HG02840 (cell line): ENCODE measurements around the gene SENP8.
A peak's percentile ranks its signal among the peaks of the same experiment; 100 is the strongest.
"Not testable (repeated sequence)": the region's sequence is repeated elsewhere in the genome, so short reads cannot be mapped to it uniquely, and the experiment has no call there.

Source experiments
- ATAC-seq: cut with Tn5 transposase; IDR thresholded peaks from one replicate; pipeline ENCODE4 v1.9.1; 2021; ENCODE audit warnings: mild to moderate bottlenecking, moderate library complexity, moderate number of reproducible peaks; ENCODE audit not compliant: unreplicated experiment, low FRiP score

Gene SENP8

GRCh38 chr15:72118017-72118978 lies at the start of gene SENP8, which contains the start of gene MYO9A:
Gene SENP8, plus strand, starts transcription at chr15:72118403. Its CDS starts 21,221 bp downstream, at chr15:72139624.
Gene MYO9A, minus strand, starts transcription at chr15:72118150. Its CDS starts 71,587 bp downstream, at chr15:72046563.
- peak; percentile 73 for ATAC-seq

GRCh38 chr15:72068856-72069255 lies 49.3 kb upstream of the SENP8 start:
- ATAC-seq, result no peak

GRCh38 chr15:72070817-72071447 lies 47.3 kb upstream of the SENP8 start:
- no peak for ATAC-seq

GRCh38 chr15:72071448-72071825 lies 46.8 kb upstream of the SENP8 start:
- ATAC-seq, result not testable (repeated sequence)

GRCh38 chr15:72074335-72075060 lies 43.7 kb upstream of the SENP8 start:
- ATAC-seq, result no peak

GRCh38 chr15:72077950-72078349 lies 40.3 kb upstream of the SENP8 start:
- ATAC-seq, result no peak

GRCh38 chr15:72078887-72079286 lies 39.3 kb upstream of the SENP8 start:
- ATAC-seq, result peak; percentile 64

- no peak for ATAC-seq
These were observed 36.0 kb upstream of the SENP8 start for GRCh38 chr15:72082176-72082575.

GRCh38 chr15:72086010-72086697 lies 32.0 kb upstream of the SENP8 start:
- ATAC-seq, result no peak

- ATAC-seq, result no peak
These were observed 31.1 kb upstream of the SENP8 start for GRCh38 chr15:72086920-72087648.

- no peak for ATAC-seq
These were observed 26.2 kb upstream of the SENP8 start for GRCh38 chr15:72092006-72092405.

- no peak for ATAC-seq
These were observed 25.5 kb upstream of the SENP8 start for GRCh38 chr15:72092691-72093090.

- ATAC-seq, result no peak
These were observed 21.4 kb upstream of the SENP8 start for GRCh38 chr15:72096796-72097195.

GRCh38 chr15:72098040-72098439 lies 20.2 kb upstream of the SENP8 start:
- no peak for ATAC-seq

GRCh38 chr15:72099155-72099554 lies 19.0 kb upstream of the SENP8 start:
- ATAC-seq, result no peak

GRCh38 chr15:72100551-72100950 lies 17.7 kb upstream of the SENP8 start:
- not testable (repeated sequence) for ATAC-seq

GRCh38 chr15:72105111-72105510 lies 13.1 kb upstream of the SENP8 start:
- ATAC-seq, result no peak

- ATAC-seq, result no peak
These were observed 12.1 kb upstream of the SENP8 start for GRCh38 chr15:72106068-72106467.

- no peak for ATAC-seq
These were observed 7.8 kb upstream of the SENP8 start for GRCh38 chr15:72110355-72110754.

GRCh38 chr15:72112116-72112515 lies 6.1 kb upstream of the SENP8 start:
- ATAC-seq, result no peak
